WTC11 (cell line): ENCODE data around the gene PCDHA1. TPM values are rescaled to one million over a fixed set of nuclear protein-coding genes. Genes with fewer than 3 reads are reported as not detected.

Experiments used
- ETV6 ChIP-seq: sonication (generic); formaldehyde crosslinking; IDR thresholded peaks from 2 replicates; pipeline ENCODE4 v1.8.1; 2022; ENCODE audit warnings: mild to moderate bottlenecking, missing genetic modification reagents
- GRHL2 ChIP-seq: fragments of 250-450 bp; sonication (Bioruptor Pico); IDR thresholded peaks from 2 replicates; pipeline ENCODE4 v1.8.0; 2022; ENCODE audit warnings: mild to moderate bottlenecking, moderate library complexity; ENCODE audit not compliant: insufficient replicate concordance, severe bottlenecking
- IRF2 ChIP-seq: sonication (generic); formaldehyde crosslinking; IDR thresholded peaks from 2 replicates; pipeline ENCODE4 v1.8.0; 2022; ENCODE audit warnings: low read depth, missing genetic modification reagents, borderline replicate concordance
- JUN ChIP-seq: sonication (generic); formaldehyde crosslinking; IDR thresholded peaks from 2 replicates; pipeline ENCODE4 v1.8.0; 2023; ENCODE audit warnings: mild to moderate bottlenecking, missing genetic modification reagents
- MXD4 ChIP-seq: fragments of 250-450 bp; sonication (Bioruptor Pico); IDR thresholded peaks from 2 replicates; pipeline ENCODE4 v1.8.0; 2021; ENCODE audit warnings: mild to moderate bottlenecking, moderate library complexity, borderline replicate concordance
- MYBL2 ChIP-seq: sonication (generic); formaldehyde crosslinking; IDR thresholded peaks from 2 replicates; pipeline ENCODE4 v1.8.1; 2023; ENCODE audit warnings: mild to moderate bottlenecking, moderate library complexity, missing genetic modification reagents
- RORB ChIP-seq: fragments of 250-450 bp; sonication (Bioruptor Pico); IDR thresholded peaks from 2 replicates; pipeline ENCODE4 v1.9.0; 2021; ENCODE audit warnings: mild to moderate bottlenecking
- SMAD3 ChIP-seq: sonication (generic); formaldehyde crosslinking; IDR thresholded peaks from 2 replicates; pipeline ENCODE4 v1.8.0; 2022; ENCODE audit warnings: missing genetic modification reagents, mild to moderate bottlenecking, borderline replicate concordance
- total RNA-seq: library from RNA; stranded (reverse); gene quantifications from 3 replicates; pipeline ENCODE4 v1.2.3, GENCODE V29; 2021
- TF ChIP-seq, protein P1 (sequence below): sonication (generic); formaldehyde crosslinking; IDR thresholded peaks from 2 replicates; pipeline ENCODE4 v1.8.0; 2023; ENCODE audit warnings: missing genetic modification reagents, mild to moderate bottlenecking, borderline replicate concordance
- TF ChIP-seq, protein P2 (sequence below): fragments of 250-450 bp; sonication (Bioruptor Pico); IDR thresholded peaks from 2 replicates; pipeline ENCODE4 v1.9.0; 2021; ENCODE audit warnings: mild to moderate bottlenecking
- TF ChIP-seq, protein P3 (sequence below): sonication (generic); formaldehyde crosslinking; conservative IDR thresholded peaks from 2 replicates; pipeline ENCODE4 v1.8.1; 2023; ENCODE audit warnings: mild to moderate bottlenecking, low read depth, missing genetic modification reagents, moderate library complexity
- TF ChIP-seq, protein P4 (sequence below): fragments of 250-450 bp; sonication (Bioruptor Pico); IDR thresholded peaks from 2 replicates; pipeline ENCODE4 v1.9.0; 2021; ENCODE audit warnings: mild to moderate bottlenecking, borderline replicate concordance
- TF ChIP-seq, protein P5 (sequence below): sonication (generic); formaldehyde crosslinking; IDR thresholded peaks from 2 replicates; pipeline ENCODE4 v1.8.1; 2022; ENCODE audit warnings: low read depth, mild to moderate bottlenecking, moderate library complexity, missing genetic modification reagents, borderline replicate concordance
- TF ChIP-seq, protein P6 (sequence below): sonication (generic); formaldehyde crosslinking; IDR thresholded peaks from 2 replicates; pipeline ENCODE4 v1.8.0; 2022; ENCODE audit warnings: mild to moderate bottlenecking, missing genetic modification reagents
- TF ChIP-seq, protein P7 (sequence below): sonication (generic); formaldehyde crosslinking; IDR thresholded peaks from 2 replicates; pipeline ENCODE4 v1.8.1; 2022; ENCODE audit warnings: missing genetic modification reagents, borderline replicate concordance
- TF ChIP-seq, protein P8 (sequence below): sonication (generic); formaldehyde crosslinking; IDR thresholded peaks from 2 replicates; pipeline ENCODE4 v1.8.1; 2022; ENCODE audit warnings: mild to moderate bottlenecking, missing genetic modification reagents, moderate library complexity, borderline replicate concordance

Gene PCDHA1
- total RNA-seq, 1 experiment from 2014 or later, result 2.4 TPM

DNA sequence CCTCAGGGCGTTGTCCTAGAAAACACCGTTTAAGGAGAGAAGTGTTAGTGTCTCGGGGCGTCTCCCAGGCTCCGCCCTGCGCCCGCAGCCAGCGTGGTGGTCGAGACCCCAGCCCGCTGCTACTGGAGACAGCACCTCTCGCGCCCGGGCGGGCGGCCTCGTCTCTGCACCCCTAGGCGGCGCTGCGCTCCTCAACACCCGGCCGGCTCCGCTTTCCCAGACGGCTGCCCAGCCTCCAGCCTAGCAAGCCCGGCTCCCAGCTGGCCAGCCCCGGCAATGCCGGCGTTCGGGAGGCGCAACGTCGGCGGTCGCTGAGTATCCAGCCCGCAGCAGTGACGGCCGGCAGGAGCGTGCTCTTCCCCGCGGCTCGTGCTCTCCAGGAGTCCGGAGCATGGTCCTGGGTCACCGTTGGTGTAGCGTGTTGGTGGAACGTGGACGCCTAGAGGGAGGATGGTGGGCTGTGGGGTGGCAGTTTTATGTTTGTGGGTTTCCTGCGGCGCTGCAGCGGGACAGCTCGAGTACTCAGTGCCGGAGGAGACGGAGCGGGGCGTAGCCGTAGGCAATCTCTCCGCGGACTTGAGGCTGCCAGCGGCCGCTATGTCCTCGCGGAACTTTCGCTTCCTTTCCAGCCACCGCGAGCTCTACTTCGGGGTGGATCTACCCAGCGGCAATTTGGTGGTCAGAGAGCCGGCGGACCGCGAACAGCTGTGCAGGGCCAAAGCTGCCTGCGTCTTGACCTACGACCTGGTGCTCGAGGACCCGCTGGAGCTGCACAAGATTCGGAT is 140.7 kb downstream of the PCDHA1 start (continued):
- TF ChIP-seq, protein P1, sequence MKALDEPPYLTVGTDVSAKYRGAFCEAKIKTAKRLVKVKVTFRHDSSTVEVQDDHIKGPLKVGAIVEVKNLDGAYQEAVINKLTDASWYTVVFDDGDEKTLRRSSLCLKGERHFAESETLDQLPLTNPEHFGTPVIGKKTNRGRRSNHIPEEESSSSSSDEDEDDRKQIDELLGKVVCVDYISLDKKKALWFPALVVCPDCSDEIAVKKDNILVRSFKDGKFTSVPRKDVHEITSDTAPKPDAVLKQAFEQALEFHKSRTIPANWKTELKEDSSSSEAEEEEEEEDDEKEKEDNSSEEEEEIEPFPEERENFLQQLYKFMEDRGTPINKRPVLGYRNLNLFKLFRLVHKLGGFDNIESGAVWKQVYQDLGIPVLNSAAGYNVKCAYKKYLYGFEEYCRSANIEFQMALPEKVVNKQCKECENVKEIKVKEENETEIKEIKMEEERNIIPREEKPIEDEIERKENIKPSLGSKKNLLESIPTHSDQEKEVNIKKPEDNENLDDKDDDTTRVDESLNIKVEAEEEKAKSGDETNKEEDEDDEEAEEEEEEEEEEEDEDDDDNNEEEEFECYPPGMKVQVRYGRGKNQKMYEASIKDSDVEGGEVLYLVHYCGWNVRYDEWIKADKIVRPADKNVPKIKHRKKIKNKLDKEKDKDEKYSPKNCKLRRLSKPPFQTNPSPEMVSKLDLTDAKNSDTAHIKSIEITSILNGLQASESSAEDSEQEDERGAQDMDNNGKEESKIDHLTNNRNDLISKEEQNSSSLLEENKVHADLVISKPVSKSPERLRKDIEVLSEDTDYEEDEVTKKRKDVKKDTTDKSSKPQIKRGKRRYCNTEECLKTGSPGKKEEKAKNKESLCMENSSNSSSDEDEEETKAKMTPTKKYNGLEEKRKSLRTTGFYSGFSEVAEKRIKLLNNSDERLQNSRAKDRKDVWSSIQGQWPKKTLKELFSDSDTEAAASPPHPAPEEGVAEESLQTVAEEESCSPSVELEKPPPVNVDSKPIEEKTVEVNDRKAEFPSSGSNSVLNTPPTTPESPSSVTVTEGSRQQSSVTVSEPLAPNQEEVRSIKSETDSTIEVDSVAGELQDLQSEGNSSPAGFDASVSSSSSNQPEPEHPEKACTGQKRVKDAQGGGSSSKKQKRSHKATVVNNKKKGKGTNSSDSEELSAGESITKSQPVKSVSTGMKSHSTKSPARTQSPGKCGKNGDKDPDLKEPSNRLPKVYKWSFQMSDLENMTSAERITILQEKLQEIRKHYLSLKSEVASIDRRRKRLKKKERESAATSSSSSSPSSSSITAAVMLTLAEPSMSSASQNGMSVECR, result peak; percentile 57; the same call in 1 of the 2 replicates
- TF ChIP-seq JUN (CRISPR knock-in tag) (no peak), MYBL2 (CRISPR knock-in tag) (peak; percentile 86), GRHL2 (CRISPR knock-in tag) (no peak), IRF2 (CRISPR knock-in tag) (no peak), RORB (CRISPR knock-in tag) (no peak), SMAD3 (CRISPR knock-in tag) (0 out of 2 replicates have a peak, but pooled peaks have one; percentile 11), ETV6 (CRISPR knock-in tag) (peak; percentile 77), MXD4 (CRISPR knock-in tag) (no peak)
- TF ChIP-seq, protein P2, sequence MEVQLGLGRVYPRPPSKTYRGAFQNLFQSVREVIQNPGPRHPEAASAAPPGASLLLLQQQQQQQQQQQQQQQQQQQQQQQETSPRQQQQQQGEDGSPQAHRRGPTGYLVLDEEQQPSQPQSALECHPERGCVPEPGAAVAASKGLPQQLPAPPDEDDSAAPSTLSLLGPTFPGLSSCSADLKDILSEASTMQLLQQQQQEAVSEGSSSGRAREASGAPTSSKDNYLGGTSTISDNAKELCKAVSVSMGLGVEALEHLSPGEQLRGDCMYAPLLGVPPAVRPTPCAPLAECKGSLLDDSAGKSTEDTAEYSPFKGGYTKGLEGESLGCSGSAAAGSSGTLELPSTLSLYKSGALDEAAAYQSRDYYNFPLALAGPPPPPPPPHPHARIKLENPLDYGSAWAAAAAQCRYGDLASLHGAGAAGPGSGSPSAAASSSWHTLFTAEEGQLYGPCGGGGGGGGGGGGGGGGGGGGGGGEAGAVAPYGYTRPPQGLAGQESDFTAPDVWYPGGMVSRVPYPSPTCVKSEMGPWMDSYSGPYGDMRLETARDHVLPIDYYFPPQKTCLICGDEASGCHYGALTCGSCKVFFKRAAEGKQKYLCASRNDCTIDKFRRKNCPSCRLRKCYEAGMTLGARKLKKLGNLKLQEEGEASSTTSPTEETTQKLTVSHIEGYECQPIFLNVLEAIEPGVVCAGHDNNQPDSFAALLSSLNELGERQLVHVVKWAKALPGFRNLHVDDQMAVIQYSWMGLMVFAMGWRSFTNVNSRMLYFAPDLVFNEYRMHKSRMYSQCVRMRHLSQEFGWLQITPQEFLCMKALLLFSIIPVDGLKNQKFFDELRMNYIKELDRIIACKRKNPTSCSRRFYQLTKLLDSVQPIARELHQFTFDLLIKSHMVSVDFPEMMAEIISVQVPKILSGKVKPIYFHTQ (CRISPR knock-in tag), result no peak
- TF ChIP-seq, protein P3, sequence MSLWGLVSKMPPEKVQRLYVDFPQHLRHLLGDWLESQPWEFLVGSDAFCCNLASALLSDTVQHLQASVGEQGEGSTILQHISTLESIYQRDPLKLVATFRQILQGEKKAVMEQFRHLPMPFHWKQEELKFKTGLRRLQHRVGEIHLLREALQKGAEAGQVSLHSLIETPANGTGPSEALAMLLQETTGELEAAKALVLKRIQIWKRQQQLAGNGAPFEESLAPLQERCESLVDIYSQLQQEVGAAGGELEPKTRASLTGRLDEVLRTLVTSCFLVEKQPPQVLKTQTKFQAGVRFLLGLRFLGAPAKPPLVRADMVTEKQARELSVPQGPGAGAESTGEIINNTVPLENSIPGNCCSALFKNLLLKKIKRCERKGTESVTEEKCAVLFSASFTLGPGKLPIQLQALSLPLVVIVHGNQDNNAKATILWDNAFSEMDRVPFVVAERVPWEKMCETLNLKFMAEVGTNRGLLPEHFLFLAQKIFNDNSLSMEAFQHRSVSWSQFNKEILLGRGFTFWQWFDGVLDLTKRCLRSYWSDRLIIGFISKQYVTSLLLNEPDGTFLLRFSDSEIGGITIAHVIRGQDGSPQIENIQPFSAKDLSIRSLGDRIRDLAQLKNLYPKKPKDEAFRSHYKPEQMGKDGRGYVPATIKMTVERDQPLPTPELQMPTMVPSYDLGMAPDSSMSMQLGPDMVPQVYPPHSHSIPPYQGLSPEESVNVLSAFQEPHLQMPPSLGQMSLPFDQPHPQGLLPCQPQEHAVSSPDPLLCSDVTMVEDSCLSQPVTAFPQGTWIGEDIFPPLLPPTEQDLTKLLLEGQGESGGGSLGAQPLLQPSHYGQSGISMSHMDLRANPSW, result no peak
- TF ChIP-seq, protein P4, sequence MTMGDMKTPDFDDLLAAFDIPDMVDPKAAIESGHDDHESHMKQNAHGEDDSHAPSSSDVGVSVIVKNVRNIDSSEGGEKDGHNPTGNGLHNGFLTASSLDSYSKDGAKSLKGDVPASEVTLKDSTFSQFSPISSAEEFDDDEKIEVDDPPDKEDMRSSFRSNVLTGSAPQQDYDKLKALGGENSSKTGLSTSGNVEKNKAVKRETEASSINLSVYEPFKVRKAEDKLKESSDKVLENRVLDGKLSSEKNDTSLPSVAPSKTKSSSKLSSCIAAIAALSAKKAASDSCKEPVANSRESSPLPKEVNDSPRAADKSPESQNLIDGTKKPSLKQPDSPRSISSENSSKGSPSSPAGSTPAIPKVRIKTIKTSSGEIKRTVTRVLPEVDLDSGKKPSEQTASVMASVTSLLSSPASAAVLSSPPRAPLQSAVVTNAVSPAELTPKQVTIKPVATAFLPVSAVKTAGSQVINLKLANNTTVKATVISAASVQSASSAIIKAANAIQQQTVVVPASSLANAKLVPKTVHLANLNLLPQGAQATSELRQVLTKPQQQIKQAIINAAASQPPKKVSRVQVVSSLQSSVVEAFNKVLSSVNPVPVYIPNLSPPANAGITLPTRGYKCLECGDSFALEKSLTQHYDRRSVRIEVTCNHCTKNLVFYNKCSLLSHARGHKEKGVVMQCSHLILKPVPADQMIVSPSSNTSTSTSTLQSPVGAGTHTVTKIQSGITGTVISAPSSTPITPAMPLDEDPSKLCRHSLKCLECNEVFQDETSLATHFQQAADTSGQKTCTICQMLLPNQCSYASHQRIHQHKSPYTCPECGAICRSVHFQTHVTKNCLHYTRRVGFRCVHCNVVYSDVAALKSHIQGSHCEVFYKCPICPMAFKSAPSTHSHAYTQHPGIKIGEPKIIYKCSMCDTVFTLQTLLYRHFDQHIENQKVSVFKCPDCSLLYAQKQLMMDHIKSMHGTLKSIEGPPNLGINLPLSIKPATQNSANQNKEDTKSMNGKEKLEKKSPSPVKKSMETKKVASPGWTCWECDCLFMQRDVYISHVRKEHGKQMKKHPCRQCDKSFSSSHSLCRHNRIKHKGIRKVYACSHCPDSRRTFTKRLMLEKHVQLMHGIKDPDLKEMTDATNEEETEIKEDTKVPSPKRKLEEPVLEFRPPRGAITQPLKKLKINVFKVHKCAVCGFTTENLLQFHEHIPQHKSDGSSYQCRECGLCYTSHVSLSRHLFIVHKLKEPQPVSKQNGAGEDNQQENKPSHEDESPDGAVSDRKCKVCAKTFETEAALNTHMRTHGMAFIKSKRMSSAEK (CRISPR knock-in tag), result no peak
- TF ChIP-seq, protein P5, sequence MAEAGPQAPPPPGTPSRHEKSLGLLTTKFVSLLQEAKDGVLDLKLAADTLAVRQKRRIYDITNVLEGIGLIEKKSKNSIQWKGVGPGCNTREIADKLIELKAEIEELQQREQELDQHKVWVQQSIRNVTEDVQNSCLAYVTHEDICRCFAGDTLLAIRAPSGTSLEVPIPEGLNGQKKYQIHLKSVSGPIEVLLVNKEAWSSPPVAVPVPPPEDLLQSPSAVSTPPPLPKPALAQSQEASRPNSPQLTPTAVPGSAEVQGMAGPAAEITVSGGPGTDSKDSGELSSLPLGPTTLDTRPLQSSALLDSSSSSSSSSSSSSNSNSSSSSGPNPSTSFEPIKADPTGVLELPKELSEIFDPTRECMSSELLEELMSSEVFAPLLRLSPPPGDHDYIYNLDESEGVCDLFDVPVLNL, result no peak
- TF ChIP-seq, protein P6, sequence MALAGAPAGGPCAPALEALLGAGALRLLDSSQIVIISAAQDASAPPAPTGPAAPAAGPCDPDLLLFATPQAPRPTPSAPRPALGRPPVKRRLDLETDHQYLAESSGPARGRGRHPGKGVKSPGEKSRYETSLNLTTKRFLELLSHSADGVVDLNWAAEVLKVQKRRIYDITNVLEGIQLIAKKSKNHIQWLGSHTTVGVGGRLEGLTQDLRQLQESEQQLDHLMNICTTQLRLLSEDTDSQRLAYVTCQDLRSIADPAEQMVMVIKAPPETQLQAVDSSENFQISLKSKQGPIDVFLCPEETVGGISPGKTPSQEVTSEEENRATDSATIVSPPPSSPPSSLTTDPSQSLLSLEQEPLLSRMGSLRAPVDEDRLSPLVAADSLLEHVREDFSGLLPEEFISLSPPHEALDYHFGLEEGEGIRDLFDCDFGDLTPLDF (CRISPR knock-in tag), result peak; percentile 36; the same call in 1 of the 2 replicates
- TF ChIP-seq, protein P7, sequence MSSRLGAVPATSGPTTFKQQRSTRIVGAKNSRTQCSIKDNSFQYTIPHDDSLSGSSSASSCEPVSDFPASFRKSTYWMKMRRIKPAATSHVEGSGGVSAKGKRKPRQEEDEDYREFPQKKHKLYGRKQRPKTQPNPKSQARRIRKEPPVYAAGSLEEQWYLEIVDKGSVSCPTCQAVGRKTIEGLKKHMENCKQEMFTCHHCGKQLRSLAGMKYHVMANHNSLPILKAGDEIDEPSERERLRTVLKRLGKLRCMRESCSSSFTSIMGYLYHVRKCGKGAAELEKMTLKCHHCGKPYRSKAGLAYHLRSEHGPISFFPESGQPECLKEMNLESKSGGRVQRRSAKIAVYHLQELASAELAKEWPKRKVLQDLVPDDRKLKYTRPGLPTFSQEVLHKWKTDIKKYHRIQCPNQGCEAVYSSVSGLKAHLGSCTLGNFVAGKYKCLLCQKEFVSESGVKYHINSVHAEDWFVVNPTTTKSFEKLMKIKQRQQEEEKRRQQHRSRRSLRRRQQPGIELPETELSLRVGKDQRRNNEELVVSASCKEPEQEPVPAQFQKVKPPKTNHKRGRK (CRISPR knock-in tag), result no peak
- TF ChIP-seq, protein P8, sequence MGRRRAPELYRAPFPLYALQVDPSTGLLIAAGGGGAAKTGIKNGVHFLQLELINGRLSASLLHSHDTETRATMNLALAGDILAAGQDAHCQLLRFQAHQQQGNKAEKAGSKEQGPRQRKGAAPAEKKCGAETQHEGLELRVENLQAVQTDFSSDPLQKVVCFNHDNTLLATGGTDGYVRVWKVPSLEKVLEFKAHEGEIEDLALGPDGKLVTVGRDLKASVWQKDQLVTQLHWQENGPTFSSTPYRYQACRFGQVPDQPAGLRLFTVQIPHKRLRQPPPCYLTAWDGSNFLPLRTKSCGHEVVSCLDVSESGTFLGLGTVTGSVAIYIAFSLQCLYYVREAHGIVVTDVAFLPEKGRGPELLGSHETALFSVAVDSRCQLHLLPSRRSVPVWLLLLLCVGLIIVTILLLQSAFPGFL (CRISPR knock-in tag), result no peak
